ENCODE results near the gene IKZF4.
"Not testable (repeated sequence)": the region's sequence is repeated elsewhere in the genome, so short reads cannot be mapped to it uniquely, and the experiment has no call there.

IKZF4 gene

GRCh38 chr12:55999999-56000540 is 20.8 kb upstream of the IKZF4 start:
- DNase-seq = not testable (repeated sequence)

- no peak for DNase-seq
Measured at GRCh38 chr12:56001487-56002100, 19.2 kb upstream of the IKZF4 start.

GRCh38 chr12:56003376-56003775 is 17.5 kb upstream of the IKZF4 start:
- not testable (repeated sequence) for DNase-seq

GRCh38 chr12:56004211-56004610 is 16.6 kb upstream of the IKZF4 start:
- DNase-seq = no peak

GRCh38 chr12:56007564-56008559 is 13.0 kb upstream of the IKZF4 start:
- DNase-seq = peak; percentile 71

GRCh38 chr12:56010111-56010570 is 10.7 kb upstream of the IKZF4 start:
- DNase-seq = no peak

GRCh38 chr12:56011509-56012090 is 9.2 kb upstream of the IKZF4 start:
- DNase-seq = no peak

GRCh38 chr12:56013482-56013881 is 7.4 kb upstream of the IKZF4 start:
- DNase-seq = no peak

- no peak for DNase-seq
Measured at GRCh38 chr12:56014205-56014604, 6.6 kb upstream of the IKZF4 start.

- no peak for DNase-seq
Measured at GRCh38 chr12:56017181-56017580, 3.7 kb upstream of the IKZF4 start.

GRCh38 chr12:56018356-56018755 is 2.5 kb upstream of the IKZF4 start:
- no peak for DNase-seq

- no peak for DNase-seq
Measured at GRCh38 chr12:56021889-56022497, 1.1 kb downstream of the IKZF4 start.

GRCh38 chr12:56028511-56029165 is 7.8 kb downstream of the IKZF4 start:
- DNase-seq = no peak

- DNase-seq = no peak
Measured at GRCh38 chr12:56029166-56029519, 8.3 kb downstream of the IKZF4 start.

- DNase-seq = peak; percentile 63
Measured at GRCh38 chr12:56029666-56030293, 8.9 kb downstream of the IKZF4 start.

- no peak for DNase-seq
Measured at GRCh38 chr12:56031987-56032386, 11.1 kb downstream of the IKZF4 start.

GRCh38 chr12:56034586-56035332 is 13.9 kb downstream of the IKZF4 start:
- peak; percentile 43 for DNase-seq

GRCh38 chr12:56037161-56037560 is 16.3 kb downstream of the IKZF4 start:
- DNase-seq = no peak

- DNase-seq = no peak
Measured at GRCh38 chr12:56038022-56038655, 17.3 kb downstream of the IKZF4 start.

GRCh38 chr12:56040151-56040550 is 19.3 kb downstream of the IKZF4 start:
- DNase-seq = no peak
